ENCODE data around the gene UQCRFS1.

The UQCRFS1 gene

GRCh38 chr19:29170554-29170953 is 42.4 kb downstream of the UQCRFS1 start:
- no peak for DNase-seq (ENCODE audit: low read depth in 4 of 4, low spot score in 1 of 4)

GRCh38 chr19:29162694-29163093 is 50.3 kb downstream of the UQCRFS1 start:
- no peak for DNase-seq (ENCODE audit: low read depth in 4 of 4, low spot score in 1 of 4)

GRCh38 chr19:29155683-29156082 is 57.3 kb downstream of the UQCRFS1 start:
- no peak for DNase-seq (ENCODE audit: low read depth in 4 of 4, low spot score in 1 of 4)
